ENCODE results near the gene TMEM245. TPM values are rescaled to one million over a fixed set of nuclear protein-coding genes. Genes with fewer than 3 reads are reported as not detected.

Gene TMEM245
- total RNA-seq, 1 experiment from 2014 or later = 59.8 TPM

GRCh38 chr9:109124121-109124520 lies 4.4 kb upstream of the TMEM245 start:
- CTCF ChIA-PET = no interaction called here
- Histone ChIP-seq H3K27me3 (replicated peaks; ENCODE audit: insufficient read depth, low read depth, low read length, poor library complexity) (no peaks in the 10 kb centered on the region), H3K4me1 (ENCODE audit: insufficient read depth, low read length, poor library complexity, severe bottlenecking) (no peaks in the 10 kb centered on the region), H3K4me3 (ENCODE audit: low read depth, low read length, poor library complexity, severe bottlenecking) (no peak overlapping the region), H3K9me3 (ENCODE audit: low read depth, low read length, poor library complexity, severe bottlenecking) (no peaks in the 10 kb centered on the region), H3K27ac (ENCODE audit: low read depth, low read length, poor library complexity, severe bottlenecking) (no peak overlapping the region), H3K36me3 (ENCODE audit: insufficient read depth, low read length, poor library complexity, severe bottlenecking) (no peaks in the 10 kb centered on the region)
- no peak for TF ChIP-seq EZH2 (IDR thresholded peaks at IDR 0.05; ENCODE audit: borderline replicate concordance, low read depth, low read length, poor library complexity, severe bottlenecking)
- TF ChIP-seq, protein P1, sequence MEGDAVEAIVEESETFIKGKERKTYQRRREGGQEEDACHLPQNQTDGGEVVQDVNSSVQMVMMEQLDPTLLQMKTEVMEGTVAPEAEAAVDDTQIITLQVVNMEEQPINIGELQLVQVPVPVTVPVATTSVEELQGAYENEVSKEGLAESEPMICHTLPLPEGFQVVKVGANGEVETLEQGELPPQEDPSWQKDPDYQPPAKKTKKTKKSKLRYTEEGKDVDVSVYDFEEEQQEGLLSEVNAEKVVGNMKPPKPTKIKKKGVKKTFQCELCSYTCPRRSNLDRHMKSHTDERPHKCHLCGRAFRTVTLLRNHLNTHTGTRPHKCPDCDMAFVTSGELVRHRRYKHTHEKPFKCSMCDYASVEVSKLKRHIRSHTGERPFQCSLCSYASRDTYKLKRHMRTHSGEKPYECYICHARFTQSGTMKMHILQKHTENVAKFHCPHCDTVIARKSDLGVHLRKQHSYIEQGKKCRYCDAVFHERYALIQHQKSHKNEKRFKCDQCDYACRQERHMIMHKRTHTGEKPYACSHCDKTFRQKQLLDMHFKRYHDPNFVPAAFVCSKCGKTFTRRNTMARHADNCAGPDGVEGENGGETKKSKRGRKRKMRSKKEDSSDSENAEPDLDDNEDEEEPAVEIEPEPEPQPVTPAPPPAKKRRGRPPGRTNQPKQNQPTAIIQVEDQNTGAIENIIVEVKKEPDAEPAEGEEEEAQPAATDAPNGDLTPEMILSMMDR (conservative IDR thresholded peaks at IDR 0.05; ENCODE audit: low read depth, low read length) = no peak
- DNase-seq (ENCODE audit: low spot score) = no peak
- no TSS peak for BruUV-seq (replicated peaks)
- POLR2A ChIA-PET (ENCODE audit: low non-redundant PET) = no interaction called here
- intact Hi-C loops (cut with micrococcal nuclease; ENCODE audit: unreplicated experiment) = no loop called here

GRCh38 chr9:109122726-109123621 lies 3.2 kb upstream of the TMEM245 start:
- CTCF ChIA-PET = no interaction called here
- TF ChIP-seq EZH2 (IDR thresholded peaks at IDR 0.05; ENCODE audit: borderline replicate concordance, low read depth, low read length, poor library complexity, severe bottlenecking) = no peak
- TF ChIP-seq, protein P1 (conservative IDR thresholded peaks at IDR 0.05; ENCODE audit: low read depth, low read length) = no peak
- intact Hi-C loops (cut with micrococcal nuclease; ENCODE audit: unreplicated experiment) = no loop called here

GRCh38 chr9:109121232-109121796 lies 1.6 kb upstream of the TMEM245 start:
- Histone ChIP-seq H3K4me1 (ENCODE audit: insufficient read depth, low read length, poor library complexity, severe bottlenecking) (peaks cover 12% of the 10 kb centered on the region), H3K9me3 (ENCODE audit: low read depth, low read length, poor library complexity, severe bottlenecking) (no peaks in the 10 kb centered on the region), H3K27me3 (replicated peaks; ENCODE audit: insufficient read depth, low read depth, low read length, poor library complexity) (no peaks in the 10 kb centered on the region), H3K36me3 (ENCODE audit: insufficient read depth, low read length, poor library complexity, severe bottlenecking) (peaks cover under 1% of the 10 kb centered on the region), H3K4me3 (ENCODE audit: low read depth, low read length, poor library complexity, severe bottlenecking) (no peak overlapping the region), H3K27ac (ENCODE audit: low read depth, low read length, poor library complexity, severe bottlenecking) (no peak overlapping the region)
- ChIA-PET CTCF (no interaction called here), POLR2A (ENCODE audit: low non-redundant PET) (no interaction called here)
- intact Hi-C loops (cut with micrococcal nuclease; ENCODE audit: unreplicated experiment) = no loop called here
- no peak for DNase-seq (ENCODE audit: low spot score)
- BruUV-seq (replicated peaks) = no TSS peak
- TF ChIP-seq, protein P1 (conservative IDR thresholded peaks at IDR 0.05; ENCODE audit: low read depth, low read length) = no peak
- no peak for TF ChIP-seq EZH2 (IDR thresholded peaks at IDR 0.05; ENCODE audit: borderline replicate concordance, low read depth, low read length, poor library complexity, severe bottlenecking)

More at GRCh38 chr9:109122726-109123621, 3.2 kb upstream of the TMEM245 start:
- H3K27me3 ChIP-seq (replicated peaks; ENCODE audit: insufficient read depth, low read depth, low read length, poor library complexity) = no peaks in the 10 kb centered on the region
- no peak for DNase-seq (ENCODE audit: low spot score)
- BruUV-seq (replicated peaks) = no TSS peak
- H3K9me3 ChIP-seq (ENCODE audit: low read depth, low read length, poor library complexity, severe bottlenecking) = no peaks in the 10 kb centered on the region
- peaks cover 5% of the 10 kb centered on the region for H3K4me1 ChIP-seq (ENCODE audit: insufficient read depth, low read length, poor library complexity, severe bottlenecking)
- POLR2A ChIA-PET (ENCODE audit: low non-redundant PET) = no interaction called here
- H3K27ac ChIP-seq (ENCODE audit: low read depth, low read length, poor library complexity, severe bottlenecking) = no peak overlapping the region
- H3K36me3 ChIP-seq (ENCODE audit: insufficient read depth, low read length, poor library complexity, severe bottlenecking) = no peaks in the 10 kb centered on the region
- no peak overlapping the region for H3K4me3 ChIP-seq (ENCODE audit: low read depth, low read length, poor library complexity, severe bottlenecking)
